EH (cell line): ENCODE results near the gene GMEB2.
"Not testable (repeated sequence)": the region's sequence is repeated elsewhere in the genome, so short reads cannot be mapped to it uniquely, and the experiment has no call there.

ENCODE experiments used
- DNase-seq: peaks from one replicate; pipeline ENCODE4 v3.0.0-alpha.2; 2015; ENCODE audit warnings: low read depth

The GMEB2 gene

DNA sequence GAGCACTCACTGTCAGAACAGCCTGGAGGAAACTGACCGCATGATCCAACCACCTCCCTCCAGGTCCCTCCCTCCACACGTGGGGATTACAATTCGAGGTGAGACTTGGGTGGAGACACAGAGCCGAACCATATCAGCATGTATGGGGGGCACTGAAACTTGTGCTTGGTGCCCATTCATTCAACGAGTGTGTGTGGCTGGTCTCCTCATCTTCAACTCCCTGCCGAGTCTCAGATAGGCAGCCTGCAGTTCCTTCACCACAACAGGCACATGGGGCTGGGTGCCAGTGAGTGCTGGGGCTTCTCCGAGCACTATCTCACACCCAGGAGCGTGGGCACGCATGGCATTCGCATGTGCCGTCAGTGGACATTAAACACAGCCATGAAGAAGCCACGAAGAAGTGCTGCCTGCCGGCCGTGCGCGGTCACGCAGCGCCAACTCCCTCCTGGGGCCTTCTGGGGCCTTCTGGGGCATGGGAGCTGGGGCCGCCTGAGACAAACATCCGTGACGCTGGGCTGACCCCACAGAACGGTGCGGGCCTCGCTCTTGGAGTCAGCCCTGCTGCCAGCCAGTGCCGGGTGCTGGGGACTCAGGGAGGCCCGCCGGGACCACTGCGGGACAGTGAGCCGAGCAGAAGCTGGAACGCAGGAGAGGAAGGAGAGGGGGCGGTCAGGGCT is 30.5 kb upstream of the GMEB2 start:
- peak; percentile 22 for DNase-seq

DNA sequence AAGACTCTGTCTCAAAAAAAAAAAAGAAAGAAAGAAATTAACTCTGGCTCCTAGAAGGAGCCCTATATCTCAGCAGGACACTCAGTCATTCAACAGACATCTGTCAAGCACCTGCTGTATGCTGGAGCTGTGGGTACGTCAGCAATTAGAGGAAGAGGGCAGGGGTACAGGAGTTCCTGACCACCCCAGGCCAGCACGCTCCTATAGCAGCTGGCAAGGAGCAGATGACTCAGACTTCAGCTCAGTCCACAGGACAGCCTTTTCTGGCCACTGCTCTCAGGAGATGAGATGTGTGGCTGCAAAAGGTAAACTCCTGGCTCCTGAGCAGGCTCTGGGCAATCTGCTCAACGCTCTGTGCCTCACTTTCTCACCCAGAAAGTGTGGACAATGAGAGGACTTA is 29.6 kb upstream of the GMEB2 start:
- no peak for DNase-seq

DNA sequence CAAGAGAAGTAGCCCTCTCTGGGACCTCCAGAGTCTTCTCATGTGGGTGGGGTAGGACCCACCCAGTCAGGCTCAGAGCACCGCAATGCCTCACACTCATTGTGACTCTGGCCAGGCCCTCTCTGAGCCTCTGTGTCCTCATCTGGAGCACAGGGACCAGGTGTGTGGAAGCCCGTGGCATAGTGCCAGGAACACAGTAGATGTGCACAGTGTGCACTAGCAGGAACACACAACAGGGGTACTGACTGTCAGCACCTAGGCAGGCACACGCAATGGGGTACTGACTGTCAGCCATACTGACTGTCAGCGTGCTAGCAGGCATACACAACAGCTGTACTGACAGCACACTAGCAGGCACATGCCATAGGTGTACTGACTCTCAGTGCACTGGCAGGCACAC is 28.3 kb upstream of the GMEB2 start:
- no peak for DNase-seq

DNA sequence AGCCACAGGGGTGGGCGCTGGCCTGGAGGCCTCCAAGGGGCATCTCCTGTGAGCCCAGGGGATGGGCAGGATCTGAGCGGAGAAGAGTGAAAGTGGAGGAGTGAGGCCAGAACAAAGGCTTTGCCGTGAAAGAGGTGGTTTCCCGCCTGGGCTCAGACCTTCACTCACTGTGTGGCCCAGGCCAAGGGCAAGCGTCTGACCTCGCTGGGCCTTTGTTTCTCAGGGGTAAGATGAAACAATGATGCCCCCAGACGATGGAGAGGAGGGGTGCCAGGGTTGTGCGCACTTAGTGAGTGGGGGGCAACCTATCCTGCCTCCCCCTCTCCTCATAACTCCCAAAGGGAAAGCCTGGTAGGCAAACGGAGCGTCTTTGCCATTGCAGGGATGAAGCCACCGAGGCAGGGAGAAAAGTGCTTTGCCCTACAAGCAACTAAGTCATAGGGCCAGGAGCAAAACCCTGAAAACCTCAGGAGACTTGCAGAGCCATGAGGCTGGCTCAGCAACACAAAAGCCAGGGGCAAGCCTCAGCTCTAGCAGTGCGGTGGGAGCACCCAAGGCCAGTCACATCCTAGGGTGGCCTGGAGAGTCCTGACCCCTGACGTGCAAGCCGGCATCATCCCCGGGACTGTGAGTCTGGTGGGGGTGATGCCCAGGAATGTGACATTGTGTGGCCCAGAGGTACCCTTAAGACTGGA is 27.2 kb upstream of the GMEB2 start:
- no peak for DNase-seq

DNA sequence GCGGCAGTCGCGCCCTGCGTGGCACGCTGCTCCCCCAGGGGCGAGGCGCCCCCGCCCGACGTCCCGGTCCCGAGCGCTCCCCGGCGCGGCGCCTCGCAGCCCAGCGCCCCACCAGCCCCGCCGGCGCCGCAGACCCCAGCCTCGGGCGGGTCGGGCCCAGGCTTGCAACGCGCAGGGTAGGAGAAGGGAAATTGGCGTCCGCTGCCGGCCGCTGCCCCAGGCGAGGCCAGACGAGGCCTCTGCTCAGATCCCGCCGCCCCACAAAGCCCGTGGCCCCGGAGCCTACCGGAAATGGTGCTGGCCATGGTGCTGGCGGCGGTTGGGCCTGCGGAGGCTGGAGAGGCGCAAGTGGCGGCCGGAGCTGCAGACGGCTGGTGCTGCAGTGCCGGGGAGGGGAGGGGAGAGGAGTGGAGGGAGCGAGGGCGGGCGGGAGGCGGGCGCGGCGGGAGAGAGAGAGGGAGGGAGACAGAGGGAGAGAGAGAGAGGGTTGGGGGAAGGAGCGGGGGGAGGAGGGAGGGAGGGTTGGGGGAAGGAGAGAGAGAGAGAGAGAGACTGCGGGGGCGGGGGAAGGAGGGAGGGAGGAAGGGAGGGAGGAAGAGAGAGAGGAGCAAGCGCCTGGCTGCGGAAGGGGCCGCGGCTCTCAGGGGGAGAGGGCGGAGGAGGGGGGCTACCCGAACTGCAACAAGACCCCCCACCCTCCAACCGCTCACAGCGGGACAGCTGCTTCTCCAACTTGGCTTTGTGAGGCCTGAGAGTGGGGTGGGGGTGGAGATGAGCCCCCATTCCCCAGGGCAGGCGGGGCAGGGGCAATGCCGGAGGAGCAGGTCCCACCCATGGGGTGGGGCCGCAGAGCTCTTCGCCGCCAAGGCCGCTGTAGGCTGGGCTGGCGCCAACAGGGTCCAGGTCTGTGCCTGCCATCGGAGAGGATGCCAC is 26.4 kb upstream of the GMEB2 start, which contains the start of gene STMN3:
STMN3 (minus strand) TSS at position 384 of the 933 bp plus-strand sequence; CDS start at position 305, 79 bp downstream.
- DNase-seq: peak; percentile 88

DNA sequence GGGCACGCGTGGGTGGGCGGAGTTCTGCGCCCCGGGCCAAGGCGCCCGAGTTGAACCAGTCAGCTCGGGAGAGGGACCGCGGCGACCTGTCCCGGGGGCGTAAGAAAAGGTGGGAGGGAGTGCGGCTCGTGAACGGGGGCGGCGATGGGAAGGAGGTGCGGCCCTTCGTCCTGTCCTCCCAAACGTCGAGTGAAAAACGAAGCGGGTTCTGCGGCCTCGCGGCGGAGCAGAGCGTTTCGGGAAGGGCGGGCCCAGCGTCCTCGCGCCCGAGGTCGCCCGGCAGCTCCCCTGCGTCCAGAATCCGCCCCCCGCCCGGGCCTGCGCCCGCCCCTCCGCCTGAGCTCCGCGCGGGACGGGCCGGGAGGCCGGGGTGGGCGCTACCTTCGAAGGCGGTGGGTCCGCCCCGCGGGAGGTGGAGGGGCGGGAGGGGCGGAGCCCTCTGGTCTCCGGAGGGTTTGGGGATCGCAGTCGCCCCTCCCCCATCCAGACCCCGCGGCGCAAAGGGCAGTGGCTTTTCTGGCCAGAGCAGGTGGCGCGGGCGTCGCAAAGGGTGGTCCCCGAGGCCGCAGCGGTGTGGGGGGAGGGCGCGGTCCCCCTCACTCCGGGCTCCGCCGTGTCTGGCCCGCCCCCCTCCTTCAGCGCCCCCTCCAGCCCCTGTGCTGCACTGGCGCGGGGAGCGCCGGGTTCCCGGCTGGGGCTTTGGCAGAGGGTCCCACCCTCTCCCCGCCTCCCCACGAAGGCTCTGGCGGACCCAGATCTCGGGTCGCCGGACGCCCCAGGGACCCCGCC is 25.5 kb upstream of the GMEB2 start:
- DNase-seq: peak; percentile 12

DNA sequence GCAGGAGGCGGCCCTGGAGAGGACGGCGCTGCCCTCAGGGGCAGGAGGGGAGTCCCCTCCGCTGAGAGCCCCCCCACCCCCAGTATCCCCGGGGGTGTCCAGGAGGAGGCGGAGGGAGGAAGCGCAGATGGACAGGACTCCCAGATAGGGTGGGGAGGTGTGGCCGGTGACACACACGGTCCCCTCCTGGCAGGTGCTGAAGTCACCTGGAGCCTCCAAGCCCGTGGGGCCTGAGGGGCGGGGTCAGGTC is 25.0 kb upstream of the GMEB2 start:
- DNase-seq: no peak

DNA sequence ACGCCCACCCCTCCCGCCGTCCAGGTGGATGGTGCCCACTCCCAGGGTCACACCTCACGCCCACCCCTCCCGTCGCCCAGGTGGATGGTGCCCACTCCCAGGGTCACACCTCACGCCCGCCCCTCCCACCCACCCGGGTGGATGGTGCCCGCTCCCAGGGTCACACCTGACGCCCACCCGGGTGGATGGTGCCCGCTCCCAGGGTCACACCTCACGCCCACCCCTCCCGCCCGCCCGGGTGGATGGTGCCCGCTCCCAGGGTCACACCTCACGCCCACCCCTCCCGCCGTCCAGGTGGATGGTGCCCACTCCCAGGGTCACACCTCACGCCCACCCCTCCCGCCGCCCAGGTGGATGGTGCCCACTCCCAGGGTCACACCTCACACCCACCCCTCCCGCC is 23.6 kb upstream of the GMEB2 start:
- not testable (repeated sequence) for DNase-seq

DNA sequence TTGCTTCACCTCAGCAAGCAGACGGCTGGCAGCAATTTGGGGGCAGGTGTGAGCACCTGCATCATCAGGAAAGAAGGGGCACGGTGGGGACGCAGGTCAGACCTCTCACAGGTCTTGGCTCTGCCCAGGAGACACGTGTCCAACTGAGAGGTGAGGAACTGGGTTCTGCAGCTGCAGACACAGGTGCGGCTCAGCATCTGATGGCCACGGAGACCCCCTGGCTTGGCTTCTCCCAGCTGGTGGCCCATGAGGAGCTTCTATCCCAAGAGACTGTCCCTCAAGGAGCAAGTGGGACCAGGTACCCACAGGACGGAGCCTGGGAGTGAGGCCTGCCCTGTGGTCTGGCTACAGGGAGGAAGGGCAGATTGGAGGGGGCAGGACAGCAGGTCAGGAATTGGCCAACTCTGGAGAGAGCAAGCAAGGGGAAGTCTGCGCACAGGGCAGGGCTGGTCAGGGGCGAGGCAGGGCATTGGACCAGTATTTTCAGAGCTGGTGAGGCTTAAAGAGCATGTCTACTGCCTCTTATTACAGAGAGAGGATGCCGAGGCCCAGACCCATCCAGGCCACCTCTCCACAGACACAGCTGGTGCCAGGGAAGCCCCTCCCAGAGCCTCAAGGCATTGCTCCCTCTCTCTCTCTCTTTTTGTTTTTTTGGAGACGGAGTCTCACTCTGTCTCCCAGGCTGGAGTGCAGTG is 22.1 kb upstream of the GMEB2 start:
- no peak for DNase-seq

DNA sequence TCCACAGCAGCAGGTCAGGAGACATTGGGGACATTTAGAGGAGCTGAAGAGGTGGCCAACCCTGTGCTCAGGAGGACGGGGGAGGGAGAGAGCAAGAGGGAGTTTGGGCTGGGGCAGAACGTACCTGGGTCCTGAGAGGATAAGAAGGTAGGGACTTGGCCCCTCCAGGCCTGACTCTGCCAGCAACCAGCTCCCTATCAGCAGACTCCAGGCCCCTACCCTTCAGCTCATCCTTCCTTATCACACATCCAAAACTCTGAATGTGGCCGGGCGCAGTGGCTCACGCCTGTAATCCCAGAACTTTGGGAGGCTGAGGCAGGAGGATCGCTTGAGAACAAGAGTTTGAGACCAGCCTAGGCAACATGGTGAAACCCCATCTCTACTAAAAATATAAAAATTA is 21.3 kb upstream of the GMEB2 start:
- no peak for DNase-seq

DNA sequence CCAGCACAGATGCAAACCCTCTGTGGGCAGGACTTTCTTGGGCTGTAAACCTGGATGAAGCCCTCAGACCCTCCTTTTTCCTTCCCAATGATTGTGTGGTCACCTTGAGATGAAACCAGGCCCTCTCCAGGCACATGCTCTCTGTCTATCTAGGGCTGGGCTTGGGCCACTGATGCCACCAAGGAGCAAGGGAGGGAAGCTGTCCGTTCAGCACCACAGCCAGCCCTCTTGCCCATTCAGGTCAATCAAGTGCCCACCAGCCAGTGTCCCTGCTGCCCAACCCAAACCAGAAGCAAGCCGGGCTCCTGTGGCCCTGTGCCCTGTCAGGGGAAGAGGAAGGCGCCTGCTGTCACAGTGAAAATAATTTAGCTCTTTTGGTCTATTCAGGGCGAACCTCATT is 18.3 kb upstream of the GMEB2 start:
- DNase-seq: peak; percentile 10

DNA sequence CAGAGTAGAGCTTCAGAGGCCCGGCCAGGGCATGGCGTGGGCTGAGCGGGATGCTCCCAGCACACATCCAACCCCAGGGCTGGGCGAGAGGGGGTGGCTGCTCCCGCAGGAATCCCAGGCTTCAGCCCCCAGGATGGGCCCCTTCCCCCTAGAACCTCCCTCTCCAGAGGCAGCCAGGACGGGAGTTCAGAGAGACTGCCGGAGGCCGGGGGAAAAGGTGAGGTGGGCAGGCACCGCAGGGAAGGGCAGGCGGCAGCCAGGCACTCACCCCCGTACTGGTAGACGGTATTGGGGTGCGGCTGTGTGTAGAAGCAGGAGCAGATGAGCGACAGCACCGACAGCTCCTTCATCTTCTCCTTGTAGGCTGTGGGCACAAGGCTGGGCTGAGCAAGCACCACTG is 17.0 kb upstream of the GMEB2 start:
- no peak for DNase-seq

DNA sequence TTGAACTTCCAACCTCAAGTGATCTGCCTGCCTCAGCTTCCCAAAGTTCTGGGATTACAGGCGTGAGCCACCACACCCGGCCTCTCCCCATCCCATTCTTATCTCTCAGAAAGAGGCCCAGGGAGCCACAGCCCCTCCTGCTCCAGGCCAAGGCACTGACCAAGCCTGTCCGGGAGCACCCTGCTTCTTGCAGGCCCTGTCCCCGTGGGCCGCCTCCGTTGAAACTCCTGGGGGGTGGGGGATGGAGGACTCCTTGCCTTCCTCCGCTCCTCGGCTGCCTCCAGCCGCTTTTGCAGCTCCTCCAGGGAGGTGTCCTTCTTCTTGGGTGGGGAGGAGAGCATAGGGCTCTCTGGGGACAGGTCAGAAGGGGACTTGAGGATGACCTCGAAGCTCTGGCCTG is 16.6 kb upstream of the GMEB2 start:
- DNase-seq: no peak

DNA sequence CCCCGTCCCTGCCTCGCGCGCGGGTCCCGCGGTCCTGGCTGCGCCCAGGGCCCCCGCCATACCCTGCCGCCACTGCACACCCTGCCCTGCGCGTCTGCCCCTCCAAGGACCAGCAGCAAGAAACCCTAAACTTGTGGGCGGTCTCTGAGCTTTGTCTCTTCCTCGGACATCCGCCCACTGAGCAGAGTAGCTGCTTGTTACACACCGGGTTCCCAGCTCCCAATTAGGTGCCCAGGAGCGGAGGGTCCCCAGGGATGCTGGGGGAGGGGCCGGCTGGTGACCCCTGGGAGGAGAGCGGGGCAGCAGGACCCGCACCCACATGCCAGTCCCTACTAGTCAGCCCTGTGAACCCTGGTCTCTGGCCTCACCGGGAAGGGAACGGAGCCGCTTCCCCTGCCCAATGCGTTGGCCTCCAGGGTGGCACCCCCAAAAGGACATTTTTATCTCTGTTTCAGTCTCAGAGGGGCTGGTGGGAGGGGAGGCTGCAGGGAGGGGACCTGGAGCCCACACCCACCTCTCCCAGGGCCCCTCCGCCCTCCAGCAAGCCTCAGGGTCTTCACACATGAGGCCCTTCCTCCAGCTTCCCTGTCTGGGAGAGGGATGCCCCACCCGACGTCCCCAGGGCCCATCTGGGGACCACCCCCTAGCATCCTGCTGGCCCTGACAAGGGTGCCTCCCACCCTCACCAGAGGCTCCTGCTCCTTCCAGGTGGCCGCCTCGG is 15.8 kb upstream of the GMEB2 start:
- DNase-seq: peak; percentile 16

DNA sequence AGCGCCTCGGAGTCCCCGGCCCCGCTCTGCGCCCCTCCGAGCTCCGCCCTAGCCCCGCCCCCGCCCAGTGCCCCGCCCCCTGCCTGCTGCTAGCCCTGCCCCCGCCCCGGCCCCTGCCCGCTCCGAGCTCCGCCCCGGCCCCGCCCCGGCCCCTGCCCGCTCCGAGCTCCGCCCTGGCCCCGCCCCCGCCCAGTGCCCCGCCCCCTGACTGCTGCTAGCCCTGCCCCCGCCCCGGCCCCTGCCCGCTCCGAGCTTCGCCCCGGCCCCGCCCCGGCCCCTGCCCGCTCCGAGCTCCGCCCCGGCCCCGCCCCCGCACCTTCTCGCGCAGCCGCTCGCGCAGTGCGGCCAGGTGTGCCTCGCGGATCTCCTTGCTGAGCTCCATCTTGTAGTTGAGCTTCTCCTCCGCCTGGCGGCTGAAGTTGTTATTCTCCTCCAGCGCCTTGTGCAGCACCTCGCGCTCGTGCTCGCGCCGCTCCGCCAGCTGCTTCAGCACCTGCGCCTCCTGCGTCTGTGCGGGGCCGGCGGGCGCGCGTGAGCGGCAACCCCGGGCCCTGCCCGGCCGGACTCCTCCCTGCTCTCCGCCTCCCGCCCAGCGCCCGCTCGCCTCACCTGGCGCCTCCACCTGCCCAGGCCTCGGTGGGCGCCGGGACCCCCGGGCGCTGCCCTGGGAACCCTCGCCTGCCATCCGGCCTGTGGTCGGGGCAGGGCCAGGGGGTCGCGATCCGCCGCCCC is 15.1 kb upstream of the GMEB2 start:
- DNase-seq: peak; percentile 83

DNA sequence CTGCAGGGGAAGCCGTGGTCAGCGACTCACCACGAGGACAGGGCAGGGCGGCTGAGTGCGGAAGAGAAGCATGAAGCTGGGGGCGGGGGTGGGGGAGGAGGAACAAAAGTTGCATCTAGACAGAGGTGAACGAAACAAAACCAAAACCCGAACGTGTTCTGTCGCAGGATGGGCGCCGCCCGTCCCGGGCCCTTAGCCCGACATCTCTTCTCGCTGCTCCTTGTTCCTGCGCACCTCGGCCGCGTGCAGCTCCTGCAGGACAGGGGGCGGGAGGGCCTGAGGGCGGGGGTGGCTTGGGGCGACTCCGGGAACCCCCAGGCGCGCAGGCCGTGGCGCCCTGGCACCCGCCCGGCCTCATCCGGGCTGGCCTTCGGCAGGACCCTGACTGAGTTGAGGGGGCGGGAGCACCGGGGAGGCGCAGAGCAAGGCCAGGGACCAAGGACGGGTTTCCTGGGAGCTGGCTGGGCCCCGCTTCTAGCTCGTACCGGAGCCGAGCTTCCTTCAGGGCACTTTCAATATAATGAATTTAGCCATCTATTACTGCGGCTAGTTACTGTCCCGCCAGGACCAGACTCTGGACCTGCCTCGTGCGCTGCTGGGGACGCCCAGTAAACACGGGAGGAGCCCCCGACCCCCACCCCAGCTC is 14.4 kb upstream of the GMEB2 start:
- DNase-seq: peak; percentile 56

DNA sequence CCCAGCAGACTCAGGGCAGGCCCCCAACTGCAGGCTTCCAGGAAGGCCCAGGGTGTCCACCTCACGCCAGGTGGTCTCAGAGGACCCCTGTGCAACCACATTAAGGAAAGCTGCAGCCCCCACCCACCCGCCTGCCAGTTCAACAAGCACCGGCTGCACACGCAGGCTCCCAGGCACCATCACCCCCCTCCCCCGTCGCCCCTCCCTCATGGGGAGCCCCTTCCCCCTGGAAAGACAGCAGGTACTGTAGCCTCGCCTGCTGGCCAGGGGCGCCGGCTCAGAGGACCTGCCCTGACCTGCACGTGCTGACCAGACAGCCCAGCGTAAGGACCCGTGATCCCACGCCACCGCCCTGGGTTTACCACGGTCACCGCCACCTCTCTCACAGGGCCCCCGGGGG is 13.8 kb upstream of the GMEB2 start:
- not testable (repeated sequence) for DNase-seq

DNA sequence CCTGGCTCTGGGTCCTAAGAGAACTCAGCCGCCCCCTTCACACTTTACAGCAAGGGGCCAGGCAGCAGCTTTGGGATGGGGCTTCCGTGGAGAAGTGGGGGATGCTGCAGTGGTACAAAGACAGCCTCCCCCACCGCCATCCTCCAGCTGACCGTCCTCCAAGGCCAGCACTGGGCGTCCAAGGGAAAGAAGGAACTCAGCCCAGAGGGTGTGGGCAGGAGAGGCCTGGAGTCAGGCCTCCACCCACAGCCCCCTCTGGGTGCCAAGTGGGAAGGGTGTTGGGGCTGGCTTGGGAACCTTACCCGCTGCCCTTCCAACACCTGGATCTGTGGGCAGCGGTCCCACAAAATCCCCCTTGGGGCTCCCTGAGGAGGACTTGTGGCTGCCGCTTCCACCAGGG is 13.2 kb upstream of the GMEB2 start:
- DNase-seq: no peak

DNA sequence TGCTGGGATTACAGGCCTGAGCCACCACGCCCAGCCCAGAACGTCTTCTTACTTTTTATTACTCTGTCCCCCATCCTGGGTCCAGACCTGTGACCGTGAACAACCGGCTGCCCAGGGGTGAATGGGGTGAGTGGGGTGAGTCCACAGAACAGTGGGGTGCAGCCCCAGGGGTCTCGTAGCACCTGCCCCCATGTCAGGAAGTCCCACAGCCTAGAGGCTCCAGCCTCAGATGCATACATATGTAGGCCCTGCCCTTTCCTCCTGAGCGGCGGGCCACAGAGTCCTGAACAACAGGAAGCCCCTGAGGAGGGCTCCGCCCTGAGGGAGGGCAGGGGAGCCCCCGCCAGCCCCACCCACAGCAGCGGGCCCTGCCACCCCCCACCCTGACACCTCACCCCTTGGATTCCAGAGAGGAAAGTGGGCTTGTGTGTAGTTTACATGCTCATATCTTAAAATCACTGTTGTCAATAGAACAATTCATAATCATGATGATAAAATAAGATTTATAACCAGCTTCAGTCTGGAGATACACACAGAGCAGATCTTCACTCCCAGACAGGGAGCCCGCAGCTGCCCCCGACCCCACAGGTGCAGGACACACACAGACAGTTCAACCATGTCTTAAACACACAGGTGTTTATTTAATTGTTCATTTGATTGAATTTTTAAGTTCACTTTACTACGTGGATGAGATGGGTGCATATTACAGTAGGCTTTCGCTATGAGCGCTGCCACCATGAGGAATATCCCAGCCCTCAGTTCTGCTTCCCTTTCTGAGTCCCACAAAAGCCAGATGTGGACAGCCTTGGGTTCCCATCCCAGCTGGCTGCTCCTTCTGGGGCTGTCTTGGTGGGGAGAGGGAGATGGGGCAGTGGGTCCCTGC is 12.4 kb upstream of the GMEB2 start:
- no peak for DNase-seq
